Measurements from ENCODE around the gene NBPF1.
"Not testable (repeated sequence)": the region's sequence is repeated elsewhere in the genome, so short reads cannot be mapped to it uniquely, and the experiment has no call there.

Gene NBPF1

GRCh38 chr1:16621681-16622315, 8.4 kb upstream of the NBPF1 start:
- not testable (repeated sequence) for DNase-seq

GRCh38 chr1:16621300-16621658, 7.9 kb upstream of the NBPF1 start:
- no peak for DNase-seq

GRCh38 chr1:16619803-16620501, 6.6 kb upstream of the NBPF1 start:
- not testable (repeated sequence) for DNase-seq

- DNase-seq, result no peak
These were observed 5.4 kb upstream of the NBPF1 start for GRCh38 chr1:16618719-16619118.

GRCh38 chr1:16617778-16618580, 4.6 kb upstream of the NBPF1 start:
- DNase-seq, result no peak

- no peak for DNase-seq
These were observed 3.8 kb upstream of the NBPF1 start for GRCh38 chr1:16617114-16617631.

GRCh38 chr1:16615253-16616252, 2.2 kb upstream of the NBPF1 start:
- no peak for DNase-seq

GRCh38 chr1:16614361-16615252, 1.2 kb upstream of the NBPF1 start:
- no peak for DNase-seq

GRCh38 chr1:16612332-16613172, 812 bp downstream of the NBPF1 start:
- DNase-seq, result peak; percentile 81

GRCh38 chr1:16611981-16612331, 1.4 kb downstream of the NBPF1 start:
- not testable (repeated sequence) for DNase-seq

- not testable (repeated sequence) for DNase-seq
These were observed 2.2 kb downstream of the NBPF1 start for GRCh38 chr1:16611164-16611563.

- not testable (repeated sequence) for DNase-seq
These were observed 2.8 kb downstream of the NBPF1 start for GRCh38 chr1:16610553-16610952.

GRCh38 chr1:16609761-16610160, 3.6 kb downstream of the NBPF1 start:
- not testable (repeated sequence) for DNase-seq

GRCh38 chr1:16608838-16609560, 4.4 kb downstream of the NBPF1 start:
- DNase-seq, result no peak

GRCh38 chr1:16607853-16608815, 5.2 kb downstream of the NBPF1 start:
- not testable (repeated sequence) for DNase-seq

GRCh38 chr1:16607433-16607851, 5.9 kb downstream of the NBPF1 start:
- DNase-seq, result no peak

GRCh38 chr1:16606666-16607432, 6.5 kb downstream of the NBPF1 start:
- DNase-seq, result not testable (repeated sequence)

Measured in fibroblast of skin of abdomen (primary cell).